Muscle of leg (tissue), 11 donors: Measurements from ENCODE around the gene ROBO2. TPM values are rescaled to one million over a fixed set of nuclear protein-coding genes. Genes with fewer than 3 reads are reported as not detected.

Experiments used
- DNase-seq: peaks from one replicate; pipeline ENCODE4 v3.0.0; 2013
- H3K27ac ChIP-seq: one replicate; pipeline ENCODE4 v1.5.1; 2013; ENCODE audit warnings: mild to moderate bottlenecking, low read length, control low read depth
- H3K27me3 ChIP-seq: one replicate; pipeline ENCODE4 v1.6.1; 2013; ENCODE audit warnings: low read length; ENCODE audit not compliant: control insufficient read depth, insufficient read depth
- H3K36me3 ChIP-seq: one replicate; pipeline ENCODE4 v1.6.1; 2013; ENCODE audit warnings: low read length; ENCODE audit not compliant: control insufficient read depth, insufficient read depth
- H3K4me1 ChIP-seq: one replicate; pipeline ENCODE4 v1.6.1; 2013; ENCODE audit warnings: low read length; ENCODE audit not compliant: control insufficient read depth, insufficient read depth
- H3K4me3 ChIP-seq: one replicate; pipeline ENCODE4 v1.5.1; 2013; ENCODE audit warnings: low read length, control low read depth
- H3K9me3 ChIP-seq: replicated peaks from 2 replicates; pipeline ENCODE4 v1.6.1; 2013; ENCODE audit warnings: low read depth, low read length; ENCODE audit not compliant: control insufficient read depth
- WGBS: methylation state at CpG from one replicate; pipeline ENCODE4 v1.1.5; 2013; ENCODE audit warnings: missing lambda C conversion rate; ENCODE audit not compliant: insufficient coverage; 5-methylcytosine and 5-hydroxymethylcytosine counted together
- polyA plus RNA-seq, 8 donors: library from polyadenylated mRNA; unstranded; fragments of 120-200 nt; gene quantifications; one replicate each; pipeline versions ENCODE4 v1.2.1 to v1.2.3, GENCODE V29; 2013; ENCODE audit warnings: inconsistent platforms in 1 of 8, low replicate concordance in 1 of 8; ENCODE audit not compliant: insufficient read length in 8 of 8, insufficient read depth in 1 of 8
- total RNA-seq: library from RNA; stranded (reverse); fragments of 120-200 nt; gene quantifications from one replicate; pipeline ENCODE4 v1.2.4, GENCODE V29; 2013

ROBO2 gene
- total and polyA plus RNA-seq, 9 donors = 2.8 to 14.6 (median 4.8) TPM

DNA sequence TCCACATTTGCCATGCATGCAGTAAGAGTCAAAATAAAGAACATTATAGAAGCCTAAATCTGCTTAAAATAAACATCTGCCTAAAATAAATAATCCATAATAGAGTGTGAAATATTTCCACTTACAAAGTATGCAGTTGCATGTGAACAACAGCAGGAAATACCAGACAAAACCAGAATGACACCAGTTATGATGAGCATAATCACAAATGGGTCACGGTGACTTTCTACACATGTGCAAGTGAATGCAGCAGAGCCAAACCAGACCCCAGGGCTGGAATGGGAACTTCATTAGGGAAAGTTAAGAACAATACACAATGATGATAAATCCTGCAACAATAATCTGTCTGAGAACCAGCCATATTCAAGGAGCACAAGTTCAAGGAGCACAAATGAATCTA lies 615.5 kb downstream of the ROBO2 start:
- Histone ChIP-seq H3K9me3 (no peaks in the 10 kb centered on the region), H3K27ac (no peak overlapping the region), H3K36me3 (no peaks in the 10 kb centered on the region), H3K27me3 (no peaks in the 10 kb centered on the region), H3K4me1 (no peaks in the 10 kb centered on the region), H3K4me3 (no peak overlapping the region)
- peak; percentile 2 for DNase-seq
- no CpG with 5 or more reads among the region's 1 CpG for WGBS

DNA sequence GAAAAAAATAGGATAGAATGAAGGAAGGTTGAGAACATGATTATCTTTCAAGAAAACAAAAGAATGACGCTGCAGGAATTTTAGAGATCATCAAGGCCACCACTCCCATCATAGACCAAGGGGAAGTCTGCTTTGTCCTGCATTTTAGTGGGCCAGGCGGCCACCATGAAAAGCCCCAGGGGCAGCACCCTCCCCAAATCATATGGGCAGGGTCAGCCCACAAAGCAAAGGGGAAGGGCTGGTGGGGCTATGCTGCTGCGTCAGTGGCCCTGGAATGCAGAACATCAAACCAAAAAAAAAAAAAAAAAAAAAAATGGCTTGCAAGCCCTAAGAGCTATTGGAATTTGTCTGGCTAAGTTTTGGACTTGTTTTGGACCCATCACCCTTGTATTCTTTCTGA lies 620.8 kb downstream of the ROBO2 start:
- no peak for DNase-seq
- Histone ChIP-seq H3K4me3 (no peak overlapping the region), H3K4me1 (no peaks in the 10 kb centered on the region), H3K9me3 (peaks cover 4% of the 10 kb centered on the region), H3K36me3 (no peaks in the 10 kb centered on the region), H3K27ac (no peak overlapping the region), H3K27me3 (no peaks in the 10 kb centered on the region)
- 75% methylated on average over 1 of the region's 3 CpGs for WGBS

DNA sequence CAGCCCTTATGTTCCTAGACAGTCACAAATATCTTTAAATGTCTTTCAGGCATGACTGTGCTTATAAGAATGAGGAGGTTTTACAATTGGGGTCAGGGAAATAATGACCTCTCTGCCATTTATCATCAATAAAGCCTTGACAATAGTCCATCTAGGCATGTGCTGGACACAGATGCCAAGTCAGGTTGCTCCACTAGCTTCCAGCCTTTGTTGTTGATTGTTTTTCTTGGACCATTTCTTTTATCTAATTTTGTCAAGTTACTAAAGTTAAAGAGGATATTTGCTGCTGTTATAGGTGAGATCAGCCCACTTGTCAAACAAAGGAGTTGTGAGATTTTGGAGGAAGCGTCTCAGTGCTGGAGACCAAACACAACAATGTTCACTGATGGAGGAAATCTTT lies 628.0 kb downstream of the ROBO2 start:
- Histone ChIP-seq H3K4me3 (no peak overlapping the region), H3K9me3 (no peaks in the 10 kb centered on the region), H3K36me3 (no peaks in the 10 kb centered on the region), H3K27ac (no peak overlapping the region), H3K4me1 (no peaks in the 10 kb centered on the region), H3K27me3 (no peaks in the 10 kb centered on the region)
- DNase-seq = peak; percentile 7
- WGBS = no CpG with 5 or more reads among the region's 1 CpG

DNA sequence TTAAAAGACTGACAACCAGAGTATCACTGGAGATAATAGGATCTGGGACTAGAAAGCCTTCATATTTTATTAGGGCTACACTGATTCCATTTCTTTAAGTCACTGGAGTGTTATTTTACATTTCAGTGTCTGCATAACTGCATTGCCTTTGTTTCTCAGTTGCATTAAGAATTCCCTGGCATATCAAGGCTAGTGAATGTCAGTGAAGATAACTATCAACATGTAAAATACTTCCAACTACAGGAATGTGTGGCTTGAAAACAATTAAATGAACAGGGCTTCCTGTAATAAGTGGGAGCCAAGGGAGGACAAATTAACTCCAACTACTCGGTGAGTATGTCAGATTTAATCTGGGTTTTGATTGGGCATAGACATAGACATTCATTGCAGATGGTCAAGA lies 628.5 kb downstream of the ROBO2 start:
- Histone ChIP-seq H3K27me3 (no peaks in the 10 kb centered on the region), H3K9me3 (no peaks in the 10 kb centered on the region), H3K27ac (no peak overlapping the region), H3K4me1 (no peaks in the 10 kb centered on the region), H3K4me3 (no peak overlapping the region), H3K36me3 (no peaks in the 10 kb centered on the region)
- DNase-seq = no peak
- WGBS = no CpG with 5 or more reads among the region's 1 CpG

DNA sequence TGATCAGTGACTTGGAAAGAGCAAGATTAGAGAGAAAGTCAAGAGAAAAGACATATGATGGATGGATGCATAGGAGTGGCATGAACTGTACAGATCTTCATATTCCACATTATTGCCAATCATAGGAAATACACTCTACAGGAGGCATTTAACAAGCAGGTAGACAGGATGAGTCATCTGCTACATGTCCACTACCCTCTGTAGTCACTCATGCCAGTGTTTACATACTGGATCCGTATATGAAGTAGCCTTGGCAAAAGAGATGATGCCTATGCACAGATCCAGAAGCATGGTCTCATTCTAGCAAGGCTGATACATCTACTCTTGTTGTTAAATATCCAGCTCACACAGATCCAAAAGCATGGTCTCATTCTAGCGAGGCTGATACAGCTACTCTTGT lies 632.1 kb downstream of the ROBO2 start:
- DNase-seq = no peak
- no peaks in the 10 kb centered on the region for H3K4me1 ChIP-seq
- WGBS = no CpG with 5 or more reads among the region's 2 CpGs
- H3K36me3 ChIP-seq = no peaks in the 10 kb centered on the region
- no peak overlapping the region for H3K4me3 ChIP-seq
- H3K27me3 ChIP-seq = no peaks in the 10 kb centered on the region
- H3K27ac ChIP-seq = no peak overlapping the region
- no peaks in the 10 kb centered on the region for H3K9me3 ChIP-seq

DNA sequence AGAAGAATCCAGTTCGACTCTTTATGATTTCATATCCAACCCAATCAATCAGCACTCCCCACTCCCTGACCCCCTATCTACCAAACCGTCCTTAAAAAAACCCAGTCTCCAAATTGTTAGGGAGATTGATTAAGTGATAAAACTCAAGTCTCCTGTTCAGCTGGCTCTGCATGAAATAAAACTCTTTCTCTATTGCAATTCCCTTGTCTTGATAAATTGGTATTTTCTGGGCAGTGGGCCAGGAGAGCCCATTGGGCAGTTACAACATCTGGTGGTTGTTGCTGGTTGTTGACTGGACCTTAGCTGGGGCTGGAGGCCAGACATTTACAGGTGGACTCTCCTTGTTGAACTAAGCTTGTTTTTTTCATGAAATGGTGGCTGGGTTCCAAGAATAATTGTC lies 642.3 kb downstream of the ROBO2 start:
- WGBS = no CpG with 5 or more reads among the region's 2 CpGs
- DNase-seq = no peak
- Histone ChIP-seq H3K9me3 (peaks cover 5% of the 10 kb centered on the region), H3K27ac (no peak overlapping the region), H3K4me3 (no peak overlapping the region), H3K4me1 (no peaks in the 10 kb centered on the region), H3K27me3 (no peaks in the 10 kb centered on the region), H3K36me3 (no peaks in the 10 kb centered on the region)

DNA sequence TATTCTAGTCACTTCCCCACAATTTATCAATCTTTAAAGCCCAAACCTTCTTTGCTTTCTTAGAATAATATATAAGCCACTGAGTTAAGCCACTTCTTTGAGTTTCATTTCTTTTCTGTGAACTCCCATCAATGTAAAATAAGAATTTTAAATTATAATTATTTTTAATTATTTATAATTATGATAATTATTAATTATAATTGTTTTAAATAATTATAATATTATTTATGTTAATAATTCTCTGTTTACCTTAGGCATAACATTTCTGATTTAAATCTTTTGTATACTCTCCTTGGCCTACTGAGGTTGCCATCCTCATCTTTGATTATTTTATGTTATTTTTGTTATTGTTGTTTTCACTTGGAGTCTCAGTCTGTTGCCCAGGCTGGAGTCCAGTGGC lies 644.2 kb downstream of the ROBO2 start:
- H3K27me3 ChIP-seq = no peaks in the 10 kb centered on the region
- peaks cover 5% of the 10 kb centered on the region for H3K9me3 ChIP-seq
- H3K36me3 ChIP-seq = no peaks in the 10 kb centered on the region
- H3K4me1 ChIP-seq = no peaks in the 10 kb centered on the region
- DNase-seq = no peak
- H3K4me3 ChIP-seq = no peak overlapping the region
- no peak overlapping the region for H3K27ac ChIP-seq

DNA sequence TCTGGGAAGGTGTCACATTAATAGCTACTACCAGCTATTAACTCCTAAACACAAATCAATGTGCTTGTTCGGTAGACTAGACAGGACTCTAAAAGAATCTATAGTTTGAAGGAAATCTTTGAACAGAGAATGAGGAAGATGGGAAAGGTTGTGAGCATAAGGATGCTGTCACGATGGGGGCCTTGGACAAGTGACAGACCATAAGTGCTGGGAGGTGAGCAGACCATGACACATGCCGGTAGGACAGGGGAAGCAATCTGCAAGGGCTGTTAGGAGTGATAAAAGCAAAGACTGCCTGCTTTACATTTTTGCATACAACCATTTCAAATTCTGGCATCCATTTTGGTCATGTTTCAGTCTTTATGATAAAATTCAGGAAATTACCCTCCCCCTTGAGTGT lies 645.8 kb downstream of the ROBO2 start:
- Histone ChIP-seq H3K36me3 (no peaks in the 10 kb centered on the region), H3K27ac (no peak overlapping the region), H3K4me1 (no peaks in the 10 kb centered on the region), H3K4me3 (no peak overlapping the region), H3K27me3 (no peaks in the 10 kb centered on the region), H3K9me3 (peaks cover 5% of the 10 kb centered on the region)
- WGBS = 100% methylated on average over 1 of the region's 3 CpGs
- no peak for DNase-seq

DNA sequence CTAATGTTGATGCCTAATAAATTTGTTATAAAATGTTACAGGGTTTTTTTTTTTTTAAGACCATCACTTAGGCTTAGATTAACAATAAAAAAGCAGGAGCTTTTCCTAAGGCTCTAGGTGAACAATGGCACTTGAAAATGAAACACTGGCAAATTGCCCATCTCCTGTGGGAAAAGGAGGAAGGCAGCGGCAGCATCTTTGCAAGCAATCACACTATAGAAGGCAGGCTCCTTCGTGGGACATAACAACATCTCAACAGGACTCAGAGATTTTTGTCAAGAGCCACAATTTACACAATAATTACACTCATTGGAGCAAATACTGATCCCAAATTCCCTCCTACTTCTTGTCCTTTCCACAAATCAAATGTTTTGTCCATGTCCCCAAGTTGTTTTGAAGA lies 646.7 kb downstream of the ROBO2 start:
- Histone ChIP-seq H3K27me3 (no peaks in the 10 kb centered on the region), H3K4me1 (no peaks in the 10 kb centered on the region), H3K36me3 (no peaks in the 10 kb centered on the region), H3K4me3 (no peak overlapping the region), H3K27ac (no peak overlapping the region), H3K9me3 (peaks cover 5% of the 10 kb centered on the region)
- peak; percentile 6 for DNase-seq
- WGBS = no CpG with 5 or more reads among the region's 2 CpGs

DNA sequence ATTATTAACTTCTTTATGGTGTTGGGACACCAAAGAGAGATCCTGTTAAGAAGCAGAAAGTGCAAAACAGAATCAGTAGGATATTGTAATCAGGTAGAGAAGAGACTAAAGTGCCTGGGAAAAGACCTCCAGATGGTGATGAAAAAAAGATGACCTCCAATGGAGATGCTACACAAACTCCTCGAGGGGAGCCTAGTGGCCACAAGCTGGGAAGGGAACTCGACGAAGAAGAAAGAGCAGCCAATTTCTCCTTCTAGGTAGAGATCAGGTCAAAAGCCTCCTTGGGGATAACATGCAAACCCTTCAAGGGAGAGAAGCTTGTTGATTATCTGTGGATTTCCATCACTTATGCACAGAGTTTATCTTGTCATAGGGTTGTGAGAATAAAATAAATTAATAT lies 647.6 kb downstream of the ROBO2 start:
- no peak for DNase-seq
- H3K4me1 ChIP-seq = no peaks in the 10 kb centered on the region
- no peak overlapping the region for H3K4me3 ChIP-seq
- no peaks in the 10 kb centered on the region for H3K27me3 ChIP-seq
- 49% methylated on average over 3 of the region's 3 CpGs for WGBS
- no peaks in the 10 kb centered on the region for H3K36me3 ChIP-seq
- H3K27ac ChIP-seq = no peak overlapping the region
- no peaks in the 10 kb centered on the region for H3K9me3 ChIP-seq

DNA sequence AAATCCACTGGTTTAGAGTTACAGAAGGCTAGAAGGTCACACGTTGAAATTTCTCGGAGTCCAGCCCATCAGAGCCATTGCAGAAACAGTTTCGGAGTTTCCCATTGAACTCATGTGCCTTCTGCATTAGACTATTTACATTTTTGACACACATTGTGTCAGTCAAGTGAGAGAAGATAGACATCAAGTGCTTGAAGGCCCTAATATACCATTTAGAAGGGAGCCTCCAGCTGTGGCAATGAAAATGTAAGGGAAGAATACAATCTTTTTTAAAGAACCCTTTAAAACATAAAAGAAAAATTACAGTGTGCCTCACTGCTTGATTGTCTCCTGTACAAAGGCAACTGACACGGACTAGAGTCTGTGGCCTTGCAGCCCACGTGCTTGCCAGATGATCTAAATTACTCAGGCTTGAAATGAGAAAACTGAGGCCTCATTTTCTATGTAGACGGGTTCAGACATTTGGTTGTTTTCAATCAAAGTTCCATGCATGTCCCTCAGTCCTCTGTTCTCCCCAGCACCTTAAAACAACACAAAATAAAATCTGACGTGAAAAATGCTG lies 650.5 kb downstream of the ROBO2 start:
- no peak overlapping the region for H3K27ac ChIP-seq
- no peaks in the 10 kb centered on the region for H3K36me3 ChIP-seq
- H3K4me3 ChIP-seq = no peak overlapping the region
- H3K9me3 ChIP-seq = no peaks in the 10 kb centered on the region
- no peaks in the 10 kb centered on the region for H3K27me3 ChIP-seq
- 57% methylated on average over 2 of the region's 7 CpGs for WGBS
- no peaks in the 10 kb centered on the region for H3K4me1 ChIP-seq
- no peak for DNase-seq
